ENCODE measurements around the gene ACD.
"Not testable (repeated sequence)": the region's sequence is repeated elsewhere in the genome, so short reads cannot be mapped to it uniquely, and the experiment has no call there.

ACD gene

GRCh38 chr16:67703626-67704025 is 43.6 kb upstream of the ACD start:
- no peak for TF ChIP-seq CTCF (IDR thresholded peaks at IDR 0.05; ENCODE audit: low read depth, low read length, missing control alignments)

GRCh38 chr16:67702130-67702529 is 42.1 kb upstream of the ACD start:
- no peak for DNase-seq (ENCODE audit: extremely low read depth, low read depth)
- no peak overlapping the region for H3K4me3 ChIP-seq (replicated peaks; ENCODE audit: low read depth, low read length)
- no peak for TF ChIP-seq CTCF (IDR thresholded peaks at IDR 0.05; ENCODE audit: low read depth, low read length, missing control alignments)

More at GRCh38 chr16:67703626-67704025, 43.6 kb upstream of the ACD start:
- no peak overlapping the region for H3K4me3 ChIP-seq (replicated peaks; ENCODE audit: low read depth, low read length)
- DNase-seq (ENCODE audit: extremely low read depth, low read depth) = no peak

- no peak for TF ChIP-seq CTCF (IDR thresholded peaks at IDR 0.05; ENCODE audit: low read depth, low read length, missing control alignments)
- H3K4me3 ChIP-seq (replicated peaks; ENCODE audit: low read depth, low read length) = no peak overlapping the region
- DNase-seq (ENCODE audit: extremely low read depth, low read depth) = no peak
Observed at GRCh38 chr16:67701420-67701819, 41.4 kb upstream of the ACD start.

- H3K4me3 ChIP-seq (replicated peaks; ENCODE audit: low read depth, low read length) = no peak overlapping the region
- no peak for TF ChIP-seq CTCF (IDR thresholded peaks at IDR 0.05; ENCODE audit: low read depth, low read length, missing control alignments)
- no peak for DNase-seq (ENCODE audit: extremely low read depth, low read depth)
Observed at GRCh38 chr16:67699265-67699664, 39.2 kb upstream of the ACD start.

- no peak overlapping the region for H3K4me3 ChIP-seq (replicated peaks; ENCODE audit: low read depth, low read length)
- TF ChIP-seq CTCF (IDR thresholded peaks at IDR 0.05; ENCODE audit: low read depth, low read length, missing control alignments) = no peak
- no peak for DNase-seq (ENCODE audit: extremely low read depth, low read depth)
Observed at GRCh38 chr16:67697422-67698185, 37.5 kb upstream of the ACD start.

- no peak for TF ChIP-seq CTCF (IDR thresholded peaks at IDR 0.05; ENCODE audit: low read depth, low read length, missing control alignments)
- H3K4me3 ChIP-seq (replicated peaks; ENCODE audit: low read depth, low read length) = no peak overlapping the region
- no peak for DNase-seq (ENCODE audit: extremely low read depth, low read depth)
Observed at GRCh38 chr16:67694611-67695010, 34.6 kb upstream of the ACD start.

- DNase-seq (ENCODE audit: extremely low read depth, low read depth); H3K4me3 ChIP-seq (replicated peaks; ENCODE audit: low read depth, low read length): not testable (repeated sequence)
Observed at GRCh38 chr16:67693517-67694285, 33.6 kb upstream of the ACD start.
